ENCODE results near the gene SERPINB1.
A peak's percentile ranks its signal among the peaks of the same experiment; 100 is the strongest.
"Not testable (repeated sequence)": the region's sequence is repeated elsewhere in the genome, so short reads cannot be mapped to it uniquely, and the experiment has no call there.

Gene SERPINB1

GRCh38 chr6:2810092-2810671, 31.5 kb downstream of the SERPINB1 start:
- peak; percentile 69 for DNase-seq

GRCh38 chr6:2809015-2809414, 32.6 kb downstream of the SERPINB1 start:
- DNase-seq: no peak

- DNase-seq: no peak
Measured at GRCh38 chr6:2807342-2808090, 34.1 kb downstream of the SERPINB1 start.

- DNase-seq: no peak
Measured at GRCh38 chr6:2806644-2807043, 35.0 kb downstream of the SERPINB1 start.

GRCh38 chr6:2805031-2805430, 36.6 kb downstream of the SERPINB1 start:
- DNase-seq: no peak

- peak; percentile 47 for DNase-seq
Measured at GRCh38 chr6:2804516-2804915, 37.1 kb downstream of the SERPINB1 start.

GRCh38 chr6:2803731-2804429, 37.8 kb downstream of the SERPINB1 start:
- DNase-seq: no peak

GRCh38 chr6:2802521-2803060, 39.1 kb downstream of the SERPINB1 start:
- no peak for DNase-seq

- DNase-seq: not testable (repeated sequence)
Measured at GRCh38 chr6:2801687-2802086, 40.0 kb downstream of the SERPINB1 start.

- no peak for DNase-seq
Measured at GRCh38 chr6:2800552-2801316, 40.9 kb downstream of the SERPINB1 start.

- peak; percentile 73 for DNase-seq
Measured at GRCh38 chr6:2799936-2800527, 41.6 kb downstream of the SERPINB1 start.

GRCh38 chr6:2798586-2799134, 43.0 kb downstream of the SERPINB1 start:
- no peak for DNase-seq

GRCh38 chr6:2797564-2798031, 44.1 kb downstream of the SERPINB1 start:
- DNase-seq: no peak

GRCh38 chr6:2796861-2797260, 44.8 kb downstream of the SERPINB1 start:
- DNase-seq: no peak

- peak; percentile 71 for DNase-seq
Measured at GRCh38 chr6:2795956-2796355, 45.7 kb downstream of the SERPINB1 start.

GRCh38 chr6:2795162-2795561, 46.5 kb downstream of the SERPINB1 start:
- no peak for DNase-seq

- DNase-seq: no peak
Measured at GRCh38 chr6:2794171-2794730, 47.4 kb downstream of the SERPINB1 start.

GRCh38 chr6:2793534-2794151, 48.0 kb downstream of the SERPINB1 start:
- peak; percentile 92 for DNase-seq

- no peak for DNase-seq
Measured at GRCh38 chr6:2792330-2793110, 49.1 kb downstream of the SERPINB1 start.

- DNase-seq: no peak
Measured at GRCh38 chr6:2791450-2791974, 50.2 kb downstream of the SERPINB1 start.

All from hematopoietic multipotent progenitor cell treated with erythropoietin and hydrocortisone succinate and interleukin-3 and kit ligand, for 4 days (in vitro differentiated cells).